Psoas muscle (tissue), 8 donors: ENCODE measurements around the gene PAX8. TPM values are rescaled to one million over a fixed set of nuclear protein-coding genes. Genes with fewer than 3 reads are reported as not detected.

Source experiments
- ATAC-seq, 4 donors: fragments of 200-7000 bp; cut with Tn5 transposase; one replicate each; pipeline ENCODE4 v1.9.1; 2020; ENCODE audit warnings: moderate library complexity in 3 of 4, mild to moderate bottlenecking in 2 of 4
- DNase-seq, 2 donors: peaks; one replicate each; pipeline ENCODE4 v3.0.0-alpha.2; 2020
- H3K27ac ChIP-seq: fragments of 200-600 bp; one replicate; pipeline ENCODE4 v1.8.0; 2022
- H3K27me3 ChIP-seq, 3 donors: fragments of 200-600 bp in 1 of 3; one replicate each; pipeline versions ENCODE4 v1.6.1 to v1.8.0; 2013 to 2022; ENCODE audit warnings: low read length in 2 of 3, mild to moderate bottlenecking in 2 of 3, moderate library complexity in 1 of 3; ENCODE audit not compliant: insufficient read depth in 3 of 3
- H3K36me3 ChIP-seq, 2 donors: fragments of 200-600 bp in 1 of 2; one replicate each; pipeline versions ENCODE4 v1.6.1 to v1.8.0; 2013 to 2022; ENCODE audit warnings: low read depth in 1 of 2, mild to moderate bottlenecking in 1 of 2, moderate library complexity in 1 of 2; ENCODE audit not compliant: insufficient read depth in 1 of 2
- H3K4me1 ChIP-seq: fragments of 200-600 bp; one replicate; pipeline ENCODE4 v1.8.0; 2022
- H3K4me3 ChIP-seq: fragments of 200-600 bp; one replicate; pipeline ENCODE4 v1.8.0; 2022; ENCODE audit warnings: mild to moderate bottlenecking
- H3K9me3 ChIP-seq: fragments of 200-600 bp; one replicate; pipeline ENCODE4 v1.8.0; 2022
- CTCF ChIP-seq: fragments of 200-600 bp; IDR thresholded peaks from one replicate; pipeline ENCODE4 v1.8.0; 2022; ENCODE audit warnings: antibody characterized with exemption
- WGBS, 3 donors: extraction: QIAGEN DNeasy Blood & Tissue Kit; methylation state at CpG; one replicate each; pipeline versions ENCODE4 v1.1.6 to v1.1.7; 2013; 5-methylcytosine and 5-hydroxymethylcytosine counted together
- intact Hi-C, 2 donors: fragments of 100-400 bp; cut with DNase I; formaldehyde crosslinking; loops; one replicate each; pipeline versions ENCODE4 v1.11.0 to v1.14.2; 2022
- polyA plus RNA-seq, 3 donors: library from polyadenylated mRNA; stranded (reverse); fragments of 200-250 nt; gene quantifications; one replicate each; pipeline ENCODE4 v1.2.3, GENCODE V29; 2013
- total RNA-seq, 4 donors: library from RNA; stranded (reverse); fragmentation: NEBNext Ultra II Directional in 2 of 4; extraction: Animal tissue kit (Norgen Biotek cat#: 25700) in 2 of 4; gene quantifications; one replicate each; pipeline versions ENCODE4 v1.2.1 to v1.2.4, GENCODE V29; 2021 to 2023
- donor health status: healthy with polysubstance abuse.
- donor health status: DM: no; HTN: no; CAD: no; lungs with moderate emphysema.
- donor health status: Bipolar disorder and iron deficiency.
- donor health status: healthy.
- donor health status: DM: yes; HTN: yes; CAD: no.
- donor health status: DM: no; HTN: no; CAD: no.
- donor health status: DM: no; HTN: no; CAD: no.
- donor health status: DM: yes; HTN: yes; CAD: no.

The PAX8 gene
- total and polyA plus RNA-seq, 7 donors, result 0.12 to 3.1 (median 0.35) TPM; not detected in 1

GRCh38 chr2:113277474-113278072, 1.1 kb downstream of the PAX8 start:
- Histone ChIP-seq H3K4me3 (no peak overlapping the region), H3K27me3 (peaks cover 0 to 45% (median 12%) of the 10 kb centered on the region in 3 donors), H3K9me3 (no peaks in the 10 kb centered on the region), H3K4me1 (no peaks in the 10 kb centered on the region), H3K27ac (no peak overlapping the region), H3K36me3 (no peaks in the 10 kb centered on the region)
- WGBS, 3 donors, result 17 to 40% (median 27%) methylated on average over 46 to 56 of the region's 56 CpGs
- no peak for TF ChIP-seq CTCF
- ATAC-seq (no peak), DNase-seq (no peak)
- intact Hi-C loops, result no loop called here

- Histone ChIP-seq H3K36me3 (no peaks in the 10 kb centered on the region), H3K4me1 (no peaks in the 10 kb centered on the region), H3K4me3 (no peak overlapping the region), H3K9me3 (no peaks in the 10 kb centered on the region), H3K27ac (no peak overlapping the region), H3K27me3 (peaks cover 0 to 50% (median 12%) of the 10 kb centered on the region in 3 donors)
- TF ChIP-seq CTCF, result no peak
- DNase-seq (no peak), ATAC-seq (peak in 1 of 4 donors; percentile 28)
- intact Hi-C loops, result no loop called here
- WGBS, 3 donors, result 21 to 45% (median 39%) methylated on average over 41 of the region's 41 CpGs
These were observed 1.8 kb downstream of the PAX8 start for GRCh38 chr2:113276761-113277425.

- no peaks in the 10 kb centered on the region for H3K4me1 ChIP-seq
- intact Hi-C loops, result no loop called here
- no peak overlapping the region for H3K27ac ChIP-seq
- no peak for TF ChIP-seq CTCF
- DNase-seq (no peak), ATAC-seq (no peak)
- no peaks in the 10 kb centered on the region for H3K36me3 ChIP-seq
- no peak overlapping the region for H3K4me3 ChIP-seq
- 41 to 69% (median 62%) methylated on average over 18 of the region's 18 CpGs for WGBS, 3 donors
- peaks cover 0 to 53% (median 12%) of the 10 kb centered on the region in 3 donors for H3K27me3 ChIP-seq
- no peaks in the 10 kb centered on the region for H3K9me3 ChIP-seq
These were observed 2.4 kb downstream of the PAX8 start for GRCh38 chr2:113276216-113276760.

GRCh38 chr2:113275556-113276215, 3.0 kb downstream of the PAX8 start:
- DNase-seq (no peak), ATAC-seq (no peak)
- peaks cover 0 to 53% (median 13%) of the 10 kb centered on the region in 3 donors for H3K27me3 ChIP-seq
- 22 to 61% (median 37%) methylated on average over 38 of the region's 38 CpGs for WGBS, 3 donors
- no peaks in the 10 kb centered on the region for H3K36me3 ChIP-seq
- H3K4me1 ChIP-seq, result no peaks in the 10 kb centered on the region
- no peak for TF ChIP-seq CTCF
- intact Hi-C loops, result no loop called here
- no peak overlapping the region for H3K4me3 ChIP-seq
- no peaks in the 10 kb centered on the region for H3K9me3 ChIP-seq
- no peak overlapping the region for H3K27ac ChIP-seq
